ENCODE measurements around the gene MAPKAP1. TPM values are rescaled to one million over a fixed set of nuclear protein-coding genes. Genes with fewer than 3 reads are reported as not detected.
A peak's percentile ranks its signal among the peaks of the same experiment; 100 is the strongest.

The MAPKAP1 gene
- total RNA-seq, 1 donor from 2014 or later = 56.6 TPM

- H3K27ac Mint-ChIP-seq = no peak overlapping the region
- Histone ChIP-seq H3K79me2 (ENCODE audit: low read depth) (peaks cover 52% of the 10 kb centered on the region), H3K27ac (peak overlapping the region; percentile 18)
These were observed 56.7 kb downstream of the MAPKAP1 start for GRCh38 chr9:125650271-125650737.

GRCh38 chr9:125649826-125650225 lies 57.2 kb downstream of the MAPKAP1 start:
- Histone ChIP-seq H3K9me3 (ENCODE audit: low read depth) (no peaks in the 10 kb centered on the region), H3K27ac (no peak overlapping the region), H3F3A (ENCODE audit: low read depth) (peaks cover 12% of the 10 kb centered on the region), H3K36me3 (no peaks in the 10 kb centered on the region), H3K27me3 (no peaks in the 10 kb centered on the region), H3K79me2 (ENCODE audit: low read depth) (peaks cover 50% of the 10 kb centered on the region), H3K9ac (no peak overlapping the region), H3K4me2 (no peak overlapping the region), H3K4me1 (peaks cover 59% of the 10 kb centered on the region), H2AFZ (replicated peaks) (no peak overlapping the region), H3K4me3 (no peak overlapping the region), H4K20me1 (ENCODE audit: low read depth) (peaks cover 20% of the 10 kb centered on the region)
- H3K9me3 Mint-ChIP-seq = no peaks in the 10 kb centered on the region
- DNase-seq (ENCODE audit: low spot score) = no peak
- peaks cover 48% of the 10 kb centered on the region for H3K4me1 Mint-ChIP-seq
- peak overlapping the region; percentile 3 for H3K27ac Mint-ChIP-seq
- TF ChIP-seq EZH2phosphoT487 (IDR thresholded peaks at IDR 0.05) (no peak), EZH2 (IDR thresholded peaks at IDR 0.05) (no peak), CTCF (IDR thresholded peaks at IDR 0.05) (no peak)
- H3K36me3 Mint-ChIP-seq = peaks cover 14% of the 10 kb centered on the region
- H3K27me3 Mint-ChIP-seq (ENCODE audit: insufficient read depth, low read depth) = peaks cover 3% of the 10 kb centered on the region
- H3K4me3 Mint-ChIP-seq = no peak overlapping the region

More at GRCh38 chr9:125650271-125650737, 56.7 kb downstream of the MAPKAP1 start:
- Mint-ChIP-seq H3K27me3 (ENCODE audit: insufficient read depth, low read depth) (peaks cover 2% of the 10 kb centered on the region), H3K36me3 (peaks cover 14% of the 10 kb centered on the region), H3K4me1 (peaks cover 44% of the 10 kb centered on the region), H3K4me3 (no peak overlapping the region), H3K9me3 (no peaks in the 10 kb centered on the region)
- Histone ChIP-seq H2AFZ (replicated peaks) (no peak overlapping the region), H3K4me1 (peaks cover 59% of the 10 kb centered on the region), H3K36me3 (no peaks in the 10 kb centered on the region), H3F3A (ENCODE audit: low read depth) (peaks cover 17% of the 10 kb centered on the region), H4K20me1 (ENCODE audit: low read depth) (peaks cover 18% of the 10 kb centered on the region), H3K27me3 (no peaks in the 10 kb centered on the region), H3K9me3 (ENCODE audit: low read depth) (no peaks in the 10 kb centered on the region), H3K4me2 (no peak overlapping the region), H3K9ac (no peak overlapping the region), H3K4me3 (no peak overlapping the region)
- TF ChIP-seq CTCF (IDR thresholded peaks at IDR 0.05) (no peak), EZH2phosphoT487 (IDR thresholded peaks at IDR 0.05) (no peak), EZH2 (IDR thresholded peaks at IDR 0.05) (no peak)
- DNase-seq (ENCODE audit: low spot score) = no peak

GRCh38 chr9:125649315-125649714 lies 57.7 kb downstream of the MAPKAP1 start:
- Histone ChIP-seq H3K9me3 (ENCODE audit: low read depth) (no peaks in the 10 kb centered on the region), H3K9ac (no peak overlapping the region), H3K4me3 (no peak overlapping the region), H3K79me2 (ENCODE audit: low read depth) (peaks cover 50% of the 10 kb centered on the region), H3K4me1 (peaks cover 59% of the 10 kb centered on the region), H3K27me3 (no peaks in the 10 kb centered on the region), H3K36me3 (no peaks in the 10 kb centered on the region), H2AFZ (replicated peaks) (no peak overlapping the region), H3K4me2 (no peak overlapping the region), H4K20me1 (ENCODE audit: low read depth) (peaks cover 15% of the 10 kb centered on the region), H3K27ac (no peak overlapping the region), H3F3A (ENCODE audit: low read depth) (peaks cover 7% of the 10 kb centered on the region)
- H3K27me3 Mint-ChIP-seq (ENCODE audit: insufficient read depth, low read depth) = peaks cover 3% of the 10 kb centered on the region
- DNase-seq (ENCODE audit: low spot score) = no peak
- no peak for TF ChIP-seq EZH2 (IDR thresholded peaks at IDR 0.05)
- TF ChIP-seq CTCF (IDR thresholded peaks at IDR 0.05) = no peak
- no peak for TF ChIP-seq EZH2phosphoT487 (IDR thresholded peaks at IDR 0.05)
- no peak overlapping the region for H3K4me3 Mint-ChIP-seq
- no peak overlapping the region for H3K27ac Mint-ChIP-seq
- peaks cover 14% of the 10 kb centered on the region for H3K36me3 Mint-ChIP-seq
- H3K9me3 Mint-ChIP-seq = no peaks in the 10 kb centered on the region
- H3K4me1 Mint-ChIP-seq = peaks cover 44% of the 10 kb centered on the region
